Parathyroid adenoma (tissue), 2 donors: Measurements from ENCODE around the gene CATSPER3.
"Not testable (repeated sequence)": the region's sequence is repeated elsewhere in the genome, so short reads cannot be mapped to it uniquely, and the experiment has no call there.

Experiments used
- H2AFZ ChIP-seq: fragments of 300-600 bp; sonication (generic); one replicate; pipeline ENCODE4 v1.7.0; 2017; ENCODE audit warnings: antibody characterized with exemption, mild to moderate bottlenecking
- H3K27ac ChIP-seq: fragments of 300-600 bp; sonication (generic); one replicate; pipeline ENCODE4 v1.7.0; 2017
- H3K27me3 ChIP-seq: fragments of 300-600 bp; sonication (generic); one replicate; pipeline ENCODE4 v1.7.0; 2017; ENCODE audit warnings: low read length; ENCODE audit not compliant: control insufficient read depth, insufficient read depth
- H3K36me3 ChIP-seq: fragments of 300-600 bp; sonication (generic); one replicate; pipeline ENCODE4 v1.7.0; 2017; ENCODE audit warnings: low read length; ENCODE audit not compliant: control insufficient read depth, insufficient read depth
- H3K4me1 ChIP-seq: fragments of 300-600 bp; sonication (generic); one replicate; pipeline ENCODE4 v1.7.0; 2017; ENCODE audit warnings: control low read depth
- H3K4me2 ChIP-seq: fragments of 300-600 bp; sonication (generic); one replicate; pipeline ENCODE4 v1.7.0; 2017; ENCODE audit warnings: low read length
- H3K4me3 ChIP-seq: fragments of 300-600 bp; sonication (generic); one replicate; pipeline ENCODE4 v1.7.0; 2017; ENCODE audit warnings: low read depth, low read length
- H3K79me2 ChIP-seq: fragments of 300-600 bp; sonication (generic); one replicate; pipeline ENCODE4 v1.7.0; 2017; ENCODE audit warnings: control low read depth
- H3K9ac ChIP-seq: fragments of 300-600 bp; sonication (generic); one replicate; pipeline ENCODE4 v1.7.0; 2017; ENCODE audit warnings: mild to moderate bottlenecking
- H3K9me3 ChIP-seq: fragments of 300-600 bp; sonication (generic); one replicate; pipeline ENCODE4 v1.7.0; 2017; ENCODE audit warnings: low read length; ENCODE audit not compliant: control insufficient read depth
- CTCF ChIP-seq: fragments of 300-600 bp; sonication (generic); IDR thresholded peaks from one replicate; pipeline ENCODE4 v1.7.0; 2017; ENCODE audit warnings: antibody characterized with exemption, mild to moderate bottlenecking
- donor health status: primary hyperparathyroidism.

CATSPER3 gene

GRCh38 chr5:134993161-134993560 lies 25.5 kb downstream of the CATSPER3 start:
- Histone ChIP-seq H3K9ac (no peak overlapping the region), H3K4me3 (no peak overlapping the region), H3K27ac (no peak overlapping the region), H3K27me3 (no peaks in the 10 kb centered on the region), H3K9me3 (no peaks in the 10 kb centered on the region), H3K36me3 (no peaks in the 10 kb centered on the region), H3K4me2 (no peak overlapping the region), H2AFZ (no peak overlapping the region), H3K79me2 (no peaks in the 10 kb centered on the region), H3K4me1 (no peaks in the 10 kb centered on the region)
- no peak for TF ChIP-seq CTCF

DNA sequence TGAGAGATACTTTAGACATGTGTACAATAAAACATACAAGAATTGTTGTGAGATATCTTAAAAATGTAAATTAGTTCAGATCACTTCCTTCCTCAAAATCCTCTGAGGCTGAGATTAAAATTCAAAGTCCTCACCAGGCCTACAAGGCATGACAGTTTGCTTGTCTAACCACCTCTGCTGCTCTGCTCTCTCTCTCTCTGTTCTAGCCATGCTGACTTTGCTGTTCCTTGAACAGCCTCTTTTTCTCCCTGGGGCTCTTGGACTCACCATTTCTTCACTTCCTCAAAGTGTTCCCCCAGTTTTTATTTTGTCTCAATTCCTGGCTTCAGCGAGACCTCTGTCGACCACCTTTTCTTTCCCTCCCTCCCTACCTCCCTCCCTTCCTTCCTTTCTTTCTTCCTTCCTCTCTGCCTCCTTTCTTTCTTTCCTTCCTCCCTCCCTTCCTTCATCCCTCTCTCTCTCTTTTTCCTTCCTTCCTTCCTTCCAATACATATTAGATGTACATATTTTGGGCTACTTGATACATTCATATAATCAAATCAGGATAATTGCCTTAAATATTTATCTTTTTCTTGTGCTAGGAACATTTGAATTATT lies 27.0 kb downstream of the CATSPER3 start:
- no peaks in the 10 kb centered on the region for H3K27me3 ChIP-seq
- no peaks in the 10 kb centered on the region for H3K79me2 ChIP-seq
- no peak for TF ChIP-seq CTCF

DNA sequence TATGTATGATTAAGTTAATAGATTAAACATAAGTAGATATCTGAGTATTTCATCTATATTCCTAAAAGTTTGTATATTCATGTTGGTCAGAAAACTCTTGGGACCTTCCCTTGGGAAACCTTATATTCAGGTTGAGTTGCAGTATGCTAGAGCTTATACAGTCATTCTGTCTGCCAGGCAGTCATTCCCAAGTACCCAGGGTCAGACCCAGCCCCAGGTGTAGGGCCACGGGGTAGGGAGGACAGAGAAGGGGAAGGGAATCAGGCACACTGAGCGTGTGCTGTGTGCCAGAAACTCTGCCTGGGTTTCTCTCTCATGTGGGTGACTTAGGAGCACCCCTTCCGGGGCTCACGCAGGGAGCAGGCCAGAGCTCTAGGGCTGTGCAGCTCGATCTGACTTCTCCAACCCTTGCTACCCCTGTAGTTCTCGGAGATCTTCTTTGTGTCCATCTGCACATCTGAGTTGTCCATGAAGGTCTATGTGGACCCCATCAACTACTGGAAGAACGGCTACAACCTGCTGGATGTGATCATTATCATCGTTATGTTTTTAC lies 28.2 kb downstream of the CATSPER3 start:
- H3K4me2 ChIP-seq, result no peak overlapping the region
- no peaks in the 10 kb centered on the region for H3K36me3 ChIP-seq
- no peaks in the 10 kb centered on the region for H3K27me3 ChIP-seq
- H3K9me3 ChIP-seq, result no peaks in the 10 kb centered on the region
- no peak overlapping the region for H3K9ac ChIP-seq
- no peak overlapping the region for H3K4me3 ChIP-seq
- H3K79me2 ChIP-seq, result no peaks in the 10 kb centered on the region
- no peak overlapping the region for H3K27ac ChIP-seq
- no peak for TF ChIP-seq CTCF
- no peaks in the 10 kb centered on the region for H3K4me1 ChIP-seq
- H2AFZ ChIP-seq, result no peak overlapping the region

More for the DNA sequence above, 27.0 kb downstream of the CATSPER3 start:
- Histone ChIP-seq H2AFZ (no peak overlapping the region), H3K27ac (no peak overlapping the region), H3K9ac (no peak overlapping the region), H3K4me2 (no peak overlapping the region), H3K36me3 (no peaks in the 10 kb centered on the region), H3K9me3 (no peaks in the 10 kb centered on the region), H3K4me3 (no peak overlapping the region), H3K4me1 (no peaks in the 10 kb centered on the region)

DNA sequence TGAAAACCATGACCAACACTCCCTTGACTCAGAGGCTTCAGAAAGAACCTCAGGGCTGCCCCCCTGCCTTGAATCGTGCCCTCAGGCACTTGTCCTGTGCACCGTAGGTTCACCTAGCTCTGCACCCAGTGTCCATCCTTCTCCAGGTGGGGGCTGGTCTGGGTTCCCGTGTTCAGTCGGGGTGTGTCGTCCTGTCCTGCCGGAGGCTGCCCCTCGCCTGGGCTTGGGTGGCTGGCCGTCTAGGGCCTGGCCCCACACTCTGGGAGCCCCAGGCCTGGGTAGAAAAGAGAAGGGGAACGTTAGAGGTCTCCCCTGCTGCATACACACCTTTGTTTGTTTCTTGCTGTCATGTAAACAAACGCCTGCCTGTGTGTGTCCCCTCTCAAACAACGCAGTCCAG lies 29.3 kb downstream of the CATSPER3 start:
- Histone ChIP-seq H3K4me2 (no peak overlapping the region), H3K36me3 (no peaks in the 10 kb centered on the region), H3K79me2 (no peaks in the 10 kb centered on the region), H2AFZ (no peak overlapping the region), H3K27ac (no peak overlapping the region), H3K4me3 (no peak overlapping the region), H3K4me1 (no peaks in the 10 kb centered on the region), H3K9ac (no peak overlapping the region), H3K9me3 (no peaks in the 10 kb centered on the region), H3K27me3 (no peaks in the 10 kb centered on the region)
- no peak for TF ChIP-seq CTCF

DNA sequence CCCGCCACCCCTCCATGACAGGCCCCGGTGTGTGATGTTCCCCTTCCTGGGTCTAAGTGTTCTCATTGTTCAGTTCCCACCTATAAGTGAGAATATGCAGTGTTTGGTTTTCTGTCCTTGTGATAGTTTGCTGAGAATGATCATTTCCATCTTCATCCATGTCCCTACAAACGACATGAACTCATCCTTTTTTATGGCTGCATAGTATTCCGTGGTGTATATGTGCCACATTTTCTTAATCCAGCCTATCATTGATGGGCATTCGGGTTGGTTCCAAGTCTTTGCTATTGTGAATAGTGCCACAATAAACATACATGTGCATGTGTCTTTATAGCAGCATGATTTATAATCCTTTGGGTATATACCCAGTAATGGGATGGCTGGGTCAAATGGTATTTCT lies 30.4 kb downstream of the CATSPER3 start:
- not testable (repeated sequence) for H3K4me3 ChIP-seq, H3K27me3 ChIP-seq, H3K27ac ChIP-seq, H3K79me2 ChIP-seq, H3K4me2 ChIP-seq, H3K4me1 ChIP-seq, H2AFZ ChIP-seq, H3K9me3 ChIP-seq, H3K36me3 ChIP-seq, H3K9ac ChIP-seq
